ENCODE data around the gene PPM1H. TPM values are rescaled to one million over a fixed set of nuclear protein-coding genes. Genes with fewer than 3 reads are reported as not detected.

PPM1H gene
- polyA plus RNA-seq, 1 of the 3 experiments (the other 2 are of a cell fraction), result 0.13 TPM

DNA sequence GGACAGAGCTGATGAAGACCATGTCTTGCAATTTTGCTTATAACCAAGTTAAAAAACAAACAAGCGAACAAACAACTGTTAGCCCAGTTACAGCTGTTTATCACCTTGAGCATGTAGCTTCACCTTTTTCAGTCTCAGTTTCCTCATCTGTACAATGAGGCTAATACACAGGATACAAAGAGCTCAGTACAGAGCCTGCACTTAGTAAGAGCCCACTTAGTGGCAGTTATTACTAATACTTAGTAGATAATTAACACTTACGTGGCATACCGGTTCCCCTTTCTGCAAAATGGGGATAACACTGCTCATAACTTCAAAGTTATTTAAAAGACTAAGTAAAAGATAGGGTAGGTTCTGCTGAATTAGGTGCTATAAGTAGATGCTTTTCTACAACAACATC is 240.3 kb downstream of the PPM1H start (continued):
- TF ChIP-seq, protein P1, sequence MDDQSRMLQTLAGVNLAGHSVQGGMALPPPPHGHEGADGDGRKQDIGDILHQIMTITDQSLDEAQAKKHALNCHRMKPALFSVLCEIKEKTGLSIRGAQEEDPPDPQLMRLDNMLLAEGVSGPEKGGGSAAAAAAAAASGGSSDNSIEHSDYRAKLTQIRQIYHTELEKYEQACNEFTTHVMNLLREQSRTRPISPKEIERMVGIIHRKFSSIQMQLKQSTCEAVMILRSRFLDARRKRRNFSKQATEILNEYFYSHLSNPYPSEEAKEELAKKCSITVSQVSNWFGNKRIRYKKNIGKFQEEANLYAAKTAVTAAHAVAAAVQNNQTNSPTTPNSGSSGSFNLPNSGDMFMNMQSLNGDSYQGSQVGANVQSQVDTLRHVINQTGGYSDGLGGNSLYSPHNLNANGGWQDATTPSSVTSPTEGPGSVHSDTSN (IDR thresholded peaks at IDR 0.05), result no peak
- TF ChIP-seq, protein P2, sequence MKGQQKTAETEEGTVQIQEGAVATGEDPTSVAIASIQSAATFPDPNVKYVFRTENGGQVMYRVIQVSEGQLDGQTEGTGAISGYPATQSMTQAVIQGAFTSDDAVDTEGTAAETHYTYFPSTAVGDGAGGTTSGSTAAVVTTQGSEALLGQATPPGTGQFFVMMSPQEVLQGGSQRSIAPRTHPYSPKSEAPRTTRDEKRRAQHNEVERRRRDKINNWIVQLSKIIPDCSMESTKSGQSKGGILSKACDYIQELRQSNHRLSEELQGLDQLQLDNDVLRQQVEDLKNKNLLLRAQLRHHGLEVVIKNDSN (IDR thresholded peaks at IDR 0.05; ENCODE audit: borderline replicate concordance, low read depth), result no peak
- no peak for TF ChIP-seq RCOR1 (IDR thresholded peaks at IDR 0.05; ENCODE audit: low read length)
- TF ChIP-seq ELF1 (IDR thresholded peaks at IDR 0.05), result no peak

DNA sequence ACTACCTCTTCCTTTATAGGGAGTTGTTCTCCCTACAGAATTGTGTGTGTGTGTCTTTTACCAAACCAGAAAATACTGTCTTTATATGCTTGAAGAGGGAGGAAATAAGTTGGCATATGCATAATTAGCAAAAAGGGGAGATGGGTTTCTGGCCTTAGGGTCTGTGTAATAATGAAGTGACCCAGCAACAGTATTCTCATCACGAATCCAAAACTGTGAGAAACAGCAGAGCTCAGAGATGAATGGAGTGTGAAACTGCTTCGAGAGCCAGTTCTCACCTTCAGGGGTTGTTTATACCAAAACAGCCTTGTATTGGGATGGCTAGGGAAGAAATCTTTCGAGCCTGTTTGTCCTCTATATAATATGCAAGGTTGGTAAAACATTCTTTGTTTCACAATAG is 240.8 kb downstream of the PPM1H start:
- ChIA-PET CTCF (interaction anchor here (1.6 kb wide), 1 partner anchor 100 kb away, joined by 4 read pairs; no protein-coding TSS in a partner anchor), POLR2A (no interaction called here)
- Histone ChIP-seq H3K9ac (no peak overlapping the region), H3K9me3 (no peaks in the 10 kb centered on the region), H3K4me3 (ENCODE audit: low read depth in 2 of 2, low read length in 1 of 2) (no peak overlapping the region), H3K36me3 (replicated peaks in 1 of 2; ENCODE audit: control insufficient read depth in 1 of 2, insufficient read depth in 2 of 2, low read length in 1 of 2) (no peaks in the 10 kb centered on the region), H3K27me3 (ENCODE audit: insufficient read depth) (no peaks in the 10 kb centered on the region), H4K20me1 (ENCODE audit: insufficient read depth) (no peaks in the 10 kb centered on the region), H3K4me1 (ENCODE audit: control insufficient read depth in 1 of 2, insufficient read depth in 2 of 2, low read depth in 1 of 2, low read length in 1 of 2) (peaks cover 13 to 17% of the 10 kb centered on the region in 2 experiments; a peak in 3 of 4 replicates), H3F3A (replicated peaks; ENCODE audit: insufficient read depth) (peaks cover 13% of the 10 kb centered on the region), H3K79me2 (ENCODE audit: insufficient read depth) (no peaks in the 10 kb centered on the region), H3K27ac (ENCODE audit: low read depth in 2 of 2, low read length in 1 of 2) (no peak overlapping the region), H3K9me2 (no peaks in the 10 kb centered on the region), H3K4me2 (no peak overlapping the region), H2AFZ (ENCODE audit: low read depth) (no peak overlapping the region; the same call in 1 of the 2 replicates)
- no peak for DNase-seq
- WGBS (ENCODE audit: low lambda C conversion rate), result 82% methylated on average over 3 of the region's 3 CpGs
- TF ChIP-seq, protein P3, sequence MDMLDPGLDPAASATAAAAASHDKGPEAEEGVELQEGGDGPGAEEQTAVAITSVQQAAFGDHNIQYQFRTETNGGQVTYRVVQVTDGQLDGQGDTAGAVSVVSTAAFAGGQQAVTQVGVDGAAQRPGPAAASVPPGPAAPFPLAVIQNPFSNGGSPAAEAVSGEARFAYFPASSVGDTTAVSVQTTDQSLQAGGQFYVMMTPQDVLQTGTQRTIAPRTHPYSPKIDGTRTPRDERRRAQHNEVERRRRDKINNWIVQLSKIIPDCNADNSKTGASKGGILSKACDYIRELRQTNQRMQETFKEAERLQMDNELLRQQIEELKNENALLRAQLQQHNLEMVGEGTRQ (IDR thresholded peaks at IDR 0.05; ENCODE audit: borderline replicate concordance, low read depth, low read length), result no peak
- TF ChIP-seq TEAD4 (IDR thresholded peaks at IDR 0.05; ENCODE audit: borderline replicate concordance, insufficient read depth) (no peak), MXI1 (IDR thresholded peaks at IDR 0.05; ENCODE audit: low read depth, low read length) (no peak), MEF2A (IDR thresholded peaks at IDR 0.05; ENCODE audit: borderline replicate concordance, low read depth) (no peak), EP300 (IDR thresholded peaks at IDR 0.05; ENCODE audit: borderline replicate concordance in 1 of 2, low read depth in 1 of 2, low read length in 1 of 2) (no peak)

DNA sequence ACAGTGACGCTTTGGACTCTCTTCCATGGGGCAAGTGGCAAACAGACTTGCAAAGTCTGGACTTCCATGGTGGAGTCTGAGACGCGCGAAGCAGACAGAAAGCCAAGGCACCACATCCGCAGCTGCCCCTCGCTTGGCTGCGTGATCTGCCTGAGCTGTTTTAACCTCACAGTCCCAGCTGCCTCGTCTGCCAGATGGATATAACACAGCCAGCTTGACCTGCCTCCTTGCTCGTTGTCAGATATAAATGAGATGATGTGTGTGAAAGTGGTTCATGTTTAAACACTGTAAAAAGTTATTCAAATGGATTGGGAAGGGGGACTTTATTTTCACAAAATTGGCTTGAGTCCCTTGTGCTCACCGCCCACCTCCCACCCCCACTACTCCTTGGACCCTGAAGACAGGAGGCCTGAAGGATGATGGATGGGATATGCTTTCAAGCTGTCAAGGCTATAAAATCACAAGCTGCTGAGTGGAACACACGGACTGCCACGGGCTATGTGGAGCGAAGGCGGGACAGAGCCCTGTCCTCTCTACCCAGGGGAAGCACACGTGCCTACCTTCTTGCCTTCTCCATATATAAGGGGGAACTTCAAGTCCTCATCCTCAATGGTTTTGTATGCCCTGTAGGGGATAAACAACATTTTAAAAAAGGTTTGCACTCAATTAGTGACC is 241.4 kb downstream of the PPM1H start:
- Histone ChIP-seq H3K4me2 (peak overlapping the region; percentile 22; the same call in 1 of the 2 replicates), H3K27me3 (ENCODE audit: insufficient read depth) (no peaks in the 10 kb centered on the region), H3K79me2 (ENCODE audit: insufficient read depth) (no peaks in the 10 kb centered on the region), H3F3A (replicated peaks; ENCODE audit: insufficient read depth) (peaks cover 12% of the 10 kb centered on the region), H3K4me1 (ENCODE audit: control insufficient read depth in 1 of 2, insufficient read depth in 2 of 2, low read depth in 1 of 2, low read length in 1 of 2) (peaks cover 13 to 17% of the 10 kb centered on the region in 2 experiments; a peak in 3 of 4 replicates), H3K36me3 (replicated peaks in 1 of 2; ENCODE audit: control insufficient read depth in 1 of 2, insufficient read depth in 2 of 2, low read length in 1 of 2) (no peaks in the 10 kb centered on the region), H3K9me3 (no peaks in the 10 kb centered on the region), H3K27ac (ENCODE audit: low read depth in 2 of 2, low read length in 1 of 2) (peak overlapping the region in 1 of 2 experiments; percentile 37; a peak in 2 of 4 replicates), H4K20me1 (ENCODE audit: insufficient read depth) (no peaks in the 10 kb centered on the region), H3K4me3 (ENCODE audit: low read depth in 2 of 2, low read length in 1 of 2) (no peak overlapping the region), H3K9me2 (no peaks in the 10 kb centered on the region), H2AFZ (ENCODE audit: low read depth) (peak overlapping the region; percentile 25; the same call in 1 of the 2 replicates), H3K9ac (no peak overlapping the region)
- no peak for DNase-seq
- ChIA-PET POLR2A (no interaction called here), CTCF (interaction anchor here (1.6 kb wide), 1 partner anchor 101 kb away, joined by 4 read pairs; no protein-coding TSS in a partner anchor)
- 90% methylated on average over 15 of the region's 15 CpGs for WGBS (ENCODE audit: low lambda C conversion rate)
- TF ChIP-seq FOXM1 (IDR thresholded peaks at IDR 0.05; ENCODE audit: low read depth) (no peak), TCF12 (IDR thresholded peaks at IDR 0.05) (no peak), GABPA (IDR thresholded peaks at IDR 0.05; ENCODE audit: low read depth) (no peak), YY1 (IDR thresholded peaks at IDR 0.05; ENCODE audit: low read depth) (no peak), RAD21 (IDR thresholded peaks at IDR 0.05; ENCODE audit: low read length) (no peak), RXRA (IDR thresholded peaks at IDR 0.05; ENCODE audit: borderline replicate concordance, low read depth) (no peak), SIN3A (IDR thresholded peaks at IDR 0.05; ENCODE audit: borderline replicate concordance, low read depth, low read length) (no peak), EP300 (IDR thresholded peaks at IDR 0.05; ENCODE audit: borderline replicate concordance in 1 of 2, low read depth in 1 of 2, low read length in 1 of 2) (no peak)
- TF ChIP-seq, protein P4, sequence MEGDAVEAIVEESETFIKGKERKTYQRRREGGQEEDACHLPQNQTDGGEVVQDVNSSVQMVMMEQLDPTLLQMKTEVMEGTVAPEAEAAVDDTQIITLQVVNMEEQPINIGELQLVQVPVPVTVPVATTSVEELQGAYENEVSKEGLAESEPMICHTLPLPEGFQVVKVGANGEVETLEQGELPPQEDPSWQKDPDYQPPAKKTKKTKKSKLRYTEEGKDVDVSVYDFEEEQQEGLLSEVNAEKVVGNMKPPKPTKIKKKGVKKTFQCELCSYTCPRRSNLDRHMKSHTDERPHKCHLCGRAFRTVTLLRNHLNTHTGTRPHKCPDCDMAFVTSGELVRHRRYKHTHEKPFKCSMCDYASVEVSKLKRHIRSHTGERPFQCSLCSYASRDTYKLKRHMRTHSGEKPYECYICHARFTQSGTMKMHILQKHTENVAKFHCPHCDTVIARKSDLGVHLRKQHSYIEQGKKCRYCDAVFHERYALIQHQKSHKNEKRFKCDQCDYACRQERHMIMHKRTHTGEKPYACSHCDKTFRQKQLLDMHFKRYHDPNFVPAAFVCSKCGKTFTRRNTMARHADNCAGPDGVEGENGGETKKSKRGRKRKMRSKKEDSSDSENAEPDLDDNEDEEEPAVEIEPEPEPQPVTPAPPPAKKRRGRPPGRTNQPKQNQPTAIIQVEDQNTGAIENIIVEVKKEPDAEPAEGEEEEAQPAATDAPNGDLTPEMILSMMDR (IDR thresholded peaks at IDR 0.05), result no peak
- TF ChIP-seq, protein P5, sequence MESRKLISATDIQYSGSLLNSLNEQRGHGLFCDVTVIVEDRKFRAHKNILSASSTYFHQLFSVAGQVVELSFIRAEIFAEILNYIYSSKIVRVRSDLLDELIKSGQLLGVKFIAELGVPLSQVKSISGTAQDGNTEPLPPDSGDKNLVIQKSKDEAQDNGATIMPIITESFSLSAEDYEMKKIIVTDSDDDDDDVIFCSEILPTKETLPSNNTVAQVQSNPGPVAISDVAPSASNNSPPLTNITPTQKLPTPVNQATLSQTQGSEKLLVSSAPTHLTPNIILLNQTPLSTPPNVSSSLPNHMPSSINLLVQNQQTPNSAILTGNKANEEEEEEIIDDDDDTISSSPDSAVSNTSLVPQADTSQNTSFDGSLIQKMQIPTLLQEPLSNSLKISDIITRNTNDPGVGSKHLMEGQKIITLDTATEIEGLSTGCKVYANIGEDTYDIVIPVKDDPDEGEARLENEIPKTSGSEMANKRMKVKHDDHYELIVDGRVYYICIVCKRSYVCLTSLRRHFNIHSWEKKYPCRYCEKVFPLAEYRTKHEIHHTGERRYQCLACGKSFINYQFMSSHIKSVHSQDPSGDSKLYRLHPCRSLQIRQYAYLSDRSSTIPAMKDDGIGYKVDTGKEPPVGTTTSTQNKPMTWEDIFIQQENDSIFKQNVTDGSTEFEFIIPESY (IDR thresholded peaks at IDR 0.05; ENCODE audit: borderline replicate concordance, low read depth), result no peak
